Iris pigment epithelial cell (primary cell): ENCODE measurements around the gene RUNX1.

ENCODE experiments used
- DNase-seq: peaks from one replicate; pipeline ENCODE4 v3.0.0-alpha.2; 2011; ENCODE audit warnings: low read depth

Gene RUNX1

DNA sequence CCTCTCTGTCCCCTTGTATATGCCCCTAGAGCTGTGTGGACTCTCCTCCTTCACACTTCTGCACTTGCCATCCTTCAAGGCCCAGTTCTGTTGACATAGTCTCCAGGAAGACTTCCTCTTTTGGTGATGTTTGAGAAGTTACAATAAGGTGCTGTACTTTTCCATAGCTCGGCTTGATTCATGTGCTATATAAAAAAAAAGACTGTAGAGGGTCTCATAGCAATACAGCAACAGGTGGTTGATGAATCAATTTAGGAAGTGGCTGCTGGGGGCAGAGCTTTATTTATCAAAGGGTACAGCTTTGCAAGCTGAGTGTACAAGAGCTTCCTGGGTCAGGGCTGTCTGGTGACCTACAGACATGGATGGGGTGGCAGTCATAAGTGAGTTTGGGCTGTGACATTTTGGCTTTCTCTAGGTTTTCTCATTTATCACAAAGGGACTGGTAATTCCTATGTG, 102.7 kb downstream of the RUNX1 start:
- DNase-seq, result no peak

DNA sequence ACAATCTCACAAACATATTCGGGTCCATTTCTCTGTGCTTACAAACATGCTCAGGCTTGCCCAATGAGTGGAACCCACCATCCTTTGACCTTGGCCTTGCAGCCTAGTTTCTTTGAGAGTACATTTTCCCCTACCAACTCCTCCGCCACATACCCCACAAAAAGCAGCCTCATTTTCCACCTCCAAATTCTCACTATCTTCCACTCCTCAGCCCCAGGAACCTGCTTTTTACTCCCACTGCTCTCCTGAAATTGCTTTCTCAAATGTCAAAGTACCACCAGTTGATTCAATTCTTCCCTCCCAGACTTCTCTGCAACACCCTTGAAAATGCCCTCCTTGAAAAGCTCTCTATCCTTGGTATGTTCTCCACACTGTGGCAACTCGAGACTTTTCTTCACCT, 103.8 kb downstream of the RUNX1 start:
- no peak for DNase-seq

DNA sequence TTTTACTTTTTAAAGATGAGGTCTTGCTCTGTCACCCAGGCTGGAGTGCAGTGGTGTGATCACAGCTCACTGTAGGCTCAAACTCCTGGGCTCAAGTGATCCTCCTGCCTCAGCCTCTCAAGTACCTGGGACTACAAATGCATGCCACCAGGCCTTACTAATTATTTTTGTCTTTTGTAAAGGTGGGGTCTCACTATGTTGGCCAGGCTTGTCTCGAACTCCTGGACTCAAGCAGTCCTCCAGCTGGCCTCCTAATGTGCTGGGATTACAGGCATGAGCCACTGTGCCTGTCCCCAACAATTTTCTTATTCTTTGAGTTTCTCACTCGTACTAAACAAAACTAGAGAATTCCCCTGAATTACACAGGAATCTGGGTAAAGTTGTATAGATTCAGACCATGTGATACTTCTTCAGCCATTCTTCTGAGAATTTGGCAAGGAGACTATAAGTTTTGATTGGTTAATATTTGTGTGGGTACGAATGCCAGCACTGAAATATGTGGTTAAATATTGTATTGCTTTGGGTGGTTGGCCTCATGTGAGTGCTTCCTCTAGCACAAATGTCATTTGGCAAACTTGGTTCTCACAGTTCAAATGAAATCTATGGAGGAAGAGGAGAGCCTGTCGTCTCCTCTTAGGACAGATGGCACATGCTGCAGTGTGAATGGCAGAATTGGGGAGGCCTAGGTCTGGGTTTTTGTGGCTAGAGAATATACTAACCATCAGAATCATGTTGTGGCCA, 104.9 kb downstream of the RUNX1 start:
- no peak for DNase-seq

DNA sequence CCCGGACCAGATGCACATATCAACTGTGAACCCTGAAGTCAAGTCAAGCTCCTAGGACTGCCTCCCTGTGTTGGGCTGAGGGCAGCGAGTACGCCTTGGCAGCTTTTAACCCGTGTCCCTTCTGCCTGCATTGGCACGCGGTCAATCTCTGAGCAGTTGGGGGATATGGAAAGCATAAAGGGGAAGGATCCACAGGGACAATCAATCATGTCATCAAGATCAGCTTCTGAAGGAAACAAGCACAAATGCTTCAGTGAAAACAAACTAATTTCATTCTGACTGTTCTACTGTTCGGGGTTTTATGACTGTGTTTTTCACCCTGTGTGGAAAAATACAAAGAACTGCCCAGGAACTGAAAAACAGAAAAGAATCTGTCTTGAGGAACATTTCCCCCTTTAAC, 106.2 kb downstream of the RUNX1 start:
- no peak for DNase-seq

DNA sequence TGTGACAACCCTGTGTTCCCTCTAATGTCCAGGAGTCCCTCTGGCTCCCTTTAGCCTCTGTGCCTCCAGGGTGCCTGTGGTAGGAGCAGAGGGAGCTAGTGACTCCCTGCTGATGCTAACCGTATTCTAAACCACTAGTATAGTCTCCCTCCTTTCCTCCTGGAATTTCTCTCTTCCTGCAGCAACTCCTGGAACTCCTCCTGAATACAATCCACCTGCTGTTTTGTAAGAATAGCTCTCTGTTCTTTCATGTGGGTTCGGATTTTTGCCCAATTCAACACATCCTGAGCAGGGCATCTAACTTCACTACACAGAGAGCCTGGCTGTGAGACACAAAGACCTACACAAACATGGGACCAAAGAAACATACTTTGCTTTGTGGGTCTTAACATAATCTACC, 107.9 kb downstream of the RUNX1 start:
- DNase-seq, result no peak

DNA sequence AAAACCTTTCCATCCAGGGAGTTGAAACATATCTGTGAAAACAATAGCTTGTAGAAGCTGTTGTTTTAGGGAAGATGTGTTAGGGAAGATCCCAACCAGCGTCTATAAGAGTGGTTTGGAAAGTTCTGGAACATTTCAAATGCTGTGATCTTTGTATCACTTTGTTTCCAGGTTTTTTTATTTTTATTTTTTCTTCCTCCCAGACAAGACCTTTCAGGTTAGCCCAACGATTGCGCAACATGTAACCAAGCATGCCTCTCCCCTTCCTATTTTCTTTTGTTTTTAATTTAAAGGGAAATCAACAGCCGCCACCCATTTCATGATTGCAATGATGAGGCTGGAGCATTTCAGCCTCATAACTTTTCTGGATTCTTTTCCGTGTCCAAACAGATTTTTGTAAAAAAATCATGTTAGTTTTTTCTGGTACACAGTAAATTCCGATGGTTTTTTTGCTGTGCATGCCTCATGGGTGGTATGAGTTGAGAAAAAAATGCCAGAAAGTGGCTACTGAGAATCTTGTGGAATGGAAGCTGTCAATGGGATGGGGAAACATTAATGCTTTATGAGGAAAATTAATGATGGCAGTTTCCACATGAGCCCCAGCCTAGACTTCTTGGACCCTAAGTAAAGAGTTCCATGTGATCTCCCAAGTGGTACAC, 109.3 kb downstream of the RUNX1 start:
- DNase-seq, result no peak

DNA sequence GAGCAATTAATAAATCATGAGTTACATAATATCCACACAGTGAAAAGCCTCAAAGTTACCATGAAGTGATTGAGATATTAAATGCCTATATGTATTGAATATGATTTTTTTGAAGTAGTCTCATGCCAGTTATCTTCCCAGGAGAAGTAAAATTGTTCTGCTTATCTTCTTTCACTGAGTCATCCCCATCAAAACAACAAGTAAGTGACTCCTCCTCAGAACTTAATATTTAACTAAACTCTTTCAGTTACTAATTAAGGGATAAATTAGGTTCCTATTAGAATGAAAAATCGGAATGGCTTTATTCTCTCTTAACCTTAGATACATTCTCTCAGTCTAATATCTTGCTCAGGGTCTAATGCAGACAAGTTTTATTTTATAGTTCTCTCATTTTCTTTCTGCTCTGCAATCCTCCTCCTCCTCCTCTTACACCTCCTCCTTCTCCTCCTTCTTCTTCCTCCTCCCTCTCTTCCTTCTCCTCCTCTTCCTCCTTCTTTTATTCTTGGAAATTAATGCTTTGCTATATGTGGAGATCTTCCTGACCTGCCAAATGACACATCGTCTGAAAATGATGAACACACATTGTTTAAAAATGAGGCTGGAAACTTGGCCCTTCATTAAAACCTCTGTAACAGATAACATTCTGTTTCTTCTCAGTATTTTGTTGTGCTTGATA, 110.9 kb downstream of the RUNX1 start:
- peak; percentile 75 for DNase-seq

DNA sequence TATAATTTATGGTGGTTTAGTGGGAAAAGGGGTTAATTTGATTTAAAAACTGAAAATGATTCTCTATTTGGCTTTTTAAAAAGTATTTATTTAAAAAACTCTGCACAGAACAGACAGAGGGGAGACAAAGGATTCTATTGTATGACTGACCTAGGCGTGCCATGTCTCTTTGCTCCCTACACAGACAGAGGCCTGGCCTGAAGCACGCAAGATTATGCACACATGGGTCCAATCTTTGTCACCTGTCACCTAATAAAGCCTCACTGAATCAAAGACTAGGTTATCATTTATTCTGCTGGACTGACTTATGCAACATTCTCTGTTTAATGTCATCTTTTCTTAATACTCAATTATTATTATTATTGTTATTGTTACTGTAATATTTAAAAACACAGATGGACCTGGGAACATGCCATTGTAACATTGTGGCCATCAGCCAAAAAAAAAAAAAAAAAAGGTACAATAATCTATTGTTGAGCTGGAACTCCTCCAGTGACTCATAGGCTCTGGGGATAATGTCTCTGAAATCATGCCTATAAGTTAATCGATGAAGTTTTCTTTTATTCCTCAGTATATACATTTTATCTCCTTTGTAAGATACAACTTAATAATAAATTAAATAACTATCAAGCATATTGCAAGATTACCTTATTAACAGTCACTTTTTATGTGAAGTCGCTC, 112.1 kb downstream of the RUNX1 start:
- no peak for DNase-seq

DNA sequence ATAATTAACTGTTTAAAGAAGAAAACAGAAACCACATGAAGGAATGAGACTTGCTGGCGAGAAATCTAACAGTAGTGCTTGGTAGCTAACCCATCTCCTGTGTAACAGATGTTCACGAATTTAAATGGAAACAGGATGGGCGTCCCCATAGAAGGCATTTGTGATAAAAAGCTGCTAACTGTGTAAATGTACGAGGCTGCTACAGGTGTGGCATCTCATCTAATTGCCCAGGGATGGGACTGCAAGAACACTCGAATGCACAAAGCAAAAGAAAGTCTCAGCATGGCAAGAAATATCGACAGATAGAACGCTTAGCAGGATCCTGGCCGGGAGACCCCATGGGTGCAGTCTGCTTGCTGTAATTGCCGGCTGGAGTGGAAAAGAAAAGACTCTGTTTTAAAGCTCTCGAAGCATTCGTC, 112.7 kb downstream of the RUNX1 start:
- DNase-seq, result no peak

DNA sequence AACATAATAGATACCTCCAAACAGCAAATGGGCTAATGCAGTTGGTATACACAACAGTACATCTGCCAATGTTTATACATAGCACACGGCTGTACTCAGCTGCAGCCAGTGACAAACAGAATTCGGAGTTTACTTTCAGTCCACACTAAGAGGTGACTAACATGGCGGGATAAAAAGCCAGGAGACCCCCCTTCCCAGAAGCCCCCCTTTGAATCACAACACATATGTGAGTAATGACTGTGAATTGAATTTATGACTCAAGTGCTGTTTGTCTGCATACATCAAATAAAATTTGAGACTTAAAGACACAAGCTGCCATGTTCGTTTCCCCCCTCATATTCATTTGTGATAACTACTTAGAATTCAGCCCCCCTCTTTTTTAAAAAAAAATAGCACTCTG, 113.2 kb downstream of the RUNX1 start:
- peak; percentile 21 for DNase-seq

DNA sequence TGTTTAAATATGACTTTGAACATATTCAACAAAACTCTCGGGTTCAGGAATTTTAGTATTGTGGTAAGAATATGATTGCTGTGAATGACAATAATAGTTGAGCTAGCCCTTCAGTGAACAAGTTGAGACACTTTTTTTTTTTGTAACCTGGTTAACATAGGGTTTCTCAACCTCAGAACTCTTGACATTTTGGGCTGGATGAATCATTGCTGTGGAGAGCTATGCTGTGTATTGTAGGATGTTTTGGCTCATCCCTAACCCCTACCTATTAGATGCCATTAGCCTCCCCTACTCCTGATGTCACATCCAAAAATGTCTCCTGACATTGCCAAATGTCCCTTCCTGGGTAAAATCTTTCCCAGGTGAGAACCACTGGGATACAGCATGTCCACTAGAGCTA, 113.7 kb downstream of the RUNX1 start:
- peak; percentile 42 for DNase-seq

DNA sequence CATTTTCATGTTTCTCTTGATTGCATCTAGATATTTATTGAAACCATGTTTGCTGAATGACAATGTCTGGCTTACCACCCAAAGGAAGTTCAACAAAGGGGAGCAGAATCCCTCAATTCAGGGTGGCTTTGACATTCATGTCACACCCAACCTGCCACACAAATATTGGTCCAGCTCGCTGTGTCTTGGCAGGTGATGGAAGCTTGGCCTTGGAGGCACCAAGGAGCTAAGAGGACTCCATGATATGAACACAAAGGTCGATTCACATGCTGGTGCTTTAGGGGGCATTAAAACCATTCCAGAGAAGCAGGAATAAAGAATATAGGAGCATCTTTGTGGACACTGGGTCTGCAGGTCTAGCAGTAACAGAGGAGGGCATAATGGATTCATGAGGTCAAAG, 114.8 kb downstream of the RUNX1 start:
- DNase-seq, result no peak

DNA sequence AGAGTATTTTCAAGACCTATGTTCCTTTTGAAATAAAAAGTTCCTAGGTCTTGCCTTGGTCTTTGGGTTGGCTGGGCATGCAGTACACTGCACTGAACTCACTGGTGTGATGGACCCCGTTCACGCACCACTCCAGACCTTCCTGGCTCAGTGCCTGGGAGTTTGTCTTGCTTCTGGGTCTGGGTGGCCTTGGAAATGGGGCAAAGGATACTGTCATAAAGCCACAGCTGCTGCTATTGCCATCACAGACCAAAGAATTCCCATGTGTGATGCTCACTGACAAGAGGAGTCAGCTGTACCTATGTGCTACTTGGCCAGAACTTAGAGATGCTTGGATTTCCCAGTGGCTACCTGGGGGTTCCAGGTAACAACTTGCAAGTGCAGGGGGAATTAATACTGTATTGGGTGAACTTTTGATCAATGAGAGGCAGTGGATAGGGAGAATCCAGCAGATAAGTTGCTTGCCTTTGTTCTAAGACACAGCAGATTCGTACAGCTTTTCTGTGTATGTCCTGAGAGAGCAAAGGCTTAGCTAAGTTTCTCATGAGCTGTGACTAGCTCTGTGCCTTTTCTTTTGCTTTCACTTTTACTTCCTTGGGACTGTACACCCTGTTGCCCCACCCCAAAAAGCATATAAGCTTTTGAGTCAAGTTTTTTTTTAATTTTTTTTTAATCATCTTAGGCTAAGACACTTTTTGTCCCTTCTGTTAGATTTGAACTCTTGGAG, 115.3 kb downstream of the RUNX1 start:
- peak; percentile 26 for DNase-seq

DNA sequence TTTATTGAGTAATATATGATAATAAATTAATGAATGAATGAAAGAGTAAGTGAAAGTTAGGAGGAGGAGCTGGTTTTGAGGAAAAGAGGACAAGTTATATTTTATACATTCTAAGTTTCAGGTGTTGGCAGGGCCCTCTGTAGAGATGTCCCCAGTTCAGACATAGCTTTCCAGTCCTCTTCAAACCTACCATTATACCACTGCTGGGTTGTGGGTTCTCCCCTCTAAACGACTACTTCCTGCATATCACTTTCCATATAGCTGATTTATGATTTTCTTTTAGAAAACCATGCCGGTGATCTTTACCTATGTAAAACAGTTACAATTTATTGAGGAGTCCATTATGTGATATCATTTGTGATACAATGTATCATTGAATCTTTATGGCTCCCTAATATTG, 116.9 kb downstream of the RUNX1 start:
- DNase-seq, result no peak

DNA sequence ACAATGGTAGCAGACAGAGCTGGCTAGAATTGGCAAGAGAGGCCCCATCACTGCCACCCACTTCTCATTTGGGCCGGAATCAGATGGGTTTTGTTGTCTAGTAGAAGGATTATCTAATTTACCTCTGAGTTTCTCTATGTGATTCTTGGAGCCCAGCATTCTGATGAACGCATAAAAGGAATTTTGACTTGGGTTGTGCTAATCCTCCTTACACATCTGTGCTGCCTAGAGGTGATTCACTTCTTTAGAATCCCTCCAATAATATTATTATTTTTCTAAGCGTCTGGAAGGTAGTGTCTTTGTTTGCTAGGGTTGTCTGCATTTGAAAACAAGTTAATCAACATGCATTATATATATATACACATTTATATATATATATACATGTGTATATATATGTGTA, 118.1 kb downstream of the RUNX1 start:
- peak; percentile 80 for DNase-seq

DNA sequence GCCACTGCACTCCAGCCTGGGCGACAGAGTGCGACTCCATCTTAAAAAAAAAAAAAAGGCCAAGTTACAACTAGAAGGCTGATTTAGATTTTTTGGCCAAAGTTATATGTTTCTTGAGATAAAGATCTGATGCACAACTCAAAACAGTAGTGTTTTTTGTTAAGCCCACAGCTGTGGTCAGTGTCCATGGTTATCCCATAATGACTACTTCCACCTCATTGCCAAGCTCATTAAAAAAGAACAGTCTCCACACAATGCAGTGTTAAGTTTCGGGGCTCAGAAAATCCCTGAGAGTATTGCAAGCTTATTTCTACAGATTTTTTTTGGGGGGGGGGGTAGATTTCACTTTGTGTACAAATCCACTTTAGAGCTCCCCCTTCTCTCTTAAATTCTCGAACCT, 120.5 kb downstream of the RUNX1 start:
- no peak for DNase-seq

DNA sequence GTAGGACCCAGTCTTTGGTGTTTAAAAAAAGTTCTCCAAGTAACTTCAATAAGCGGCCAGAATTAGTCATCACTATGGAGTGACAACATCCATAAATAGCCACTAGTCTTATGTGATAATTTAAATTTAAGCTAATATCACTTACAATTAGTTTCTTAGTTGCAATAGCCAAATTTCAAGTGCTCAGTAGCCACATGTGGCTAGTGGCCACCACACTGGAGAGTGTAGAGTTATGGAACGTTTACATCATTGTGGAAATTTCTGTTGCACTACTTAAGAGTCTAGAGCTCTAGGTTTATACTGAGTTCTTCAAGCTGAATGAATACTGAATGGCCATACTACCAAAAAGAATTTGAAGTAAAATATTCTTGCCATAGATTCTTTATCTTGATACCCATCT, 121.1 kb downstream of the RUNX1 start:
- no peak for DNase-seq

DNA sequence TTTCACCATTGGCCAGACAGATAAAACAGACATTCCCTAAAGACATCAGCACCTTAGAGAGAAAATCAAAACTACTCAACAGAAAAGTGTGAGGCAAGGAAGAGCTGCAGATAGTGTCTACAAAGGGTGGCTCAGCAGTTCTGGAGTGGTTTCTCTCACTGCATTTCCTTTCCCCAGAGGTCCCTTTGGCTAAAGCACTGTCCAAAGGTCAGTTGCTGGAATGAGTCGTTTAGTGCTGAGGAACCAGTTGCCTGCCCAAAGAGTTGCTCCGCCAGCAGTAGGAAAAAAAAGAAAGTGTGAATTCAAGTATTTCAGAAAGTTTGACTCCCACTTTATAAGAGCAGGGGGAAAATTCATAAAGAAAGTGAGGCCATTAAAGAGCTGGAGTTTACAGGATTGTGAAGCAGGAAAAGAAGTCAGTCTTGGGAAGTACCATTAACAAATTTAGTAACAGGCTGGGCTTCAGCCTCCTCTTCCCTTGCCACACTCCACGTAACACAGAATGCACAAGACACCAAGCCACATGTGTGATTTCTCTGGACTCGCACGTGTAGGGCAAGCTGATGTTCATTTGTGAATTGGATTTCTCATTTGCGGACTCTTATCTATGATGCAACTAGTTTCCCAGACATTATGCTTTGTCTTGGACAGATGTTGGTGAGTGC, 122.2 kb downstream of the RUNX1 start:
- peak; percentile 21 for DNase-seq

DNA sequence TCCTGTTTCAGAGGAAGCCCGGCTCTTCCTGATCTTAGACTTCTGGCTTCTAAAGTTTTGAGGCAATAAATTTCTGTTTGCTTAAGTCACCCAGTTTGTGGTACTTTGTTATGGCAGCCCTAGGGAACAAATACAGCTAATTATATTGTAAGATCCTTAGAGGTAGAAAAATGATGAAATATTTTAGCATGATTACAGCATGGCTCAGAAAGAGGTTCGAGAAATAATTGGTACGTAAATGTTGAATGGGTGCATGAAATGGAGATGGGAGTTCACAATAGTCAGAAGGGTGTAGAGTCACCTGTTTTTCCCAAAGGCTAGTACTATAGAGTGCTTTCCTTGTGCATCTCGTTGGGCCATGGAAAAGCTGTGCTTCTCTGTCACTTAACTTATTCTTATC, 123.5 kb downstream of the RUNX1 start:
- no peak for DNase-seq

DNA sequence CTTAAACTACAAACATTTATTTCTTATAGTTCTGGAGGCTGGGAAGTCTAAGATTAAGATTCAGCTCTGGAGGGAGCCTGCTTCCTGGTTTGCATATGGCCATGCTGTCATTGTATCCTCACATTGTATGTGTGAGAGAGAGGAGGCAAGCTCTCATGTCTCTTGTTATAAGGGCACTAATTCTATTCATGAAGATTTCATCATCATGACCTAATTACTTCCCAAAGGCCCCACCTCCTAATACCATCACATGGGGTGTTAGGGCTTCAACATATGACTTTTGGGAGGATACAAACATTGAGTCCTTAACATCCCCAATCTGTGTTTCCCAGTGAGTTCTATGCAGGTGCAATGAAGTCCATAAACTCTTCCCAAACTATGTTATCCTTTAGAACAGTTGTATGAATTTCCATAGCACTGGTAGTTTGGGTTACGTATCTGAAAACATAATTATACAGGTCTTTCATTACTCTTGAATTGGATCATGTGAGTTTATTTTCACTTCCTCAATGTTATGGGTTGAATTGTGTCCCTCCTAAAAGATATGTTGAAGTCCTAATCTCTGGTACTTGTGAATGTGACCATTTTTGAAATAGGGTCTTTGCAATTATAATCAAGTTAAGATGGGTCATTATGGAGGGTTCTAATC, 124.2 kb downstream of the RUNX1 start:
- no peak for DNase-seq

DNA sequence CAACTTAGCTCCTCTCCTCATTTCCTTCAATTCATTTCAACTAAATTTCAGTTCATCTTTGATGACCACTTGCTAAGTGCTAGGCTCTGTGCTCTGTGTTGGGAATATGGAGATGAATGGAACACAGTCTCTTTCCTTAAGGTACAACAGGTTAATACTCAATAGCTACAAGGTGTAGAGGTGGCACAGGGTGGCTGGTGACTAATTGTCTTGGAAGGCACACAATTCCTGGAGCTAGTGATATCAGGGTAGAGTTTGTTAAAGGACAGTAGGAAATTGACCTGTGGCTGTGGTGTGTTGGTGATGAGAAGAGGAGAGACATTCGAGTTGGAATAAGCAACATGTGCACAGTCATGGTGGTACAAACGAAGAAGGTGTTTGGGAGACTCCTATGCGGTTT, 124.9 kb downstream of the RUNX1 start:
- no peak for DNase-seq
